GM18526 (cell line): Measurements from ENCODE around the gene CADM1.

ENCODE experiments used
- POLR2A ChIP-seq: IDR thresholded peaks from 3 replicates; pipeline ENCODE4 v1.6.1; 2011; ENCODE audit not compliant: insufficient read length; ENCODE audit errors: extremely low read depth

CADM1 gene

GRCh38 chr11:115242982-115243381 is 261.2 kb downstream of the CADM1 start:
- no peak for TF ChIP-seq POLR2A

GRCh38 chr11:115241899-115242298 is 262.3 kb downstream of the CADM1 start:
- TF ChIP-seq POLR2A, result no peak

GRCh38 chr11:115238791-115239190 is 265.4 kb downstream of the CADM1 start:
- TF ChIP-seq POLR2A, result no peak

- TF ChIP-seq POLR2A, result no peak
Measured at GRCh38 chr11:115238086-115238485, 266.1 kb downstream of the CADM1 start.

- TF ChIP-seq POLR2A, result no peak
Measured at GRCh38 chr11:115237578-115237977, 266.6 kb downstream of the CADM1 start.

GRCh38 chr11:115234794-115235193 is 269.4 kb downstream of the CADM1 start:
- no peak for TF ChIP-seq POLR2A

- TF ChIP-seq POLR2A, result no peak
Measured at GRCh38 chr11:115226556-115226955, 277.7 kb downstream of the CADM1 start.

GRCh38 chr11:115224551-115224950 is 279.7 kb downstream of the CADM1 start:
- no peak for TF ChIP-seq POLR2A

GRCh38 chr11:115222863-115223530 is 281.2 kb downstream of the CADM1 start:
- TF ChIP-seq POLR2A, result no peak

- TF ChIP-seq POLR2A, result no peak
Measured at GRCh38 chr11:115222218-115222862, 281.9 kb downstream of the CADM1 start.

GRCh38 chr11:115221461-115222069 is 282.6 kb downstream of the CADM1 start:
- no peak for TF ChIP-seq POLR2A

GRCh38 chr11:115220911-115221310 is 283.3 kb downstream of the CADM1 start:
- TF ChIP-seq POLR2A, result no peak

- TF ChIP-seq POLR2A, result no peak
Measured at GRCh38 chr11:115220423-115220822, 283.8 kb downstream of the CADM1 start.

- no peak for TF ChIP-seq POLR2A
Measured at GRCh38 chr11:115219376-115219775, 284.8 kb downstream of the CADM1 start.

GRCh38 chr11:115217726-115218311 is 286.4 kb downstream of the CADM1 start:
- no peak for TF ChIP-seq POLR2A
